Neutrophil (primary cell): ENCODE results near the gene DDX11.

Source experiments
- H3K27ac ChIP-seq: fragments of 200-600 bp; sonication (generic); 2 replicates; pipeline ENCODE4 v1.5.1; 2016; ENCODE audit warnings: mild to moderate bottlenecking, moderate library complexity
- H3K27me3 ChIP-seq: fragments of 200-600 bp; sonication (generic); 2 replicates; pipeline ENCODE4 v1.6.0; 2016; ENCODE audit warnings: mild to moderate bottlenecking
- H3K36me3 ChIP-seq: fragments of 200-600 bp; sonication (generic); 2 replicates; pipeline ENCODE4 v1.5.1; 2017
- H3K4me1 ChIP-seq, 2 experiments: fragments of 200-600 bp in 1 of 2; sonication (generic) in 1 of 2; 1 replicate in 1 of 2; 2 replicates in 1 of 2; pipeline versions ENCODE4 v1.5.1 to v1.6.1; 2013 to 2016; ENCODE audit warnings: low read depth in 1 of 2, low read length in 1 of 2, mild to moderate bottlenecking in 1 of 2, moderate library complexity in 1 of 2; ENCODE audit not compliant: control insufficient read depth in 1 of 2, insufficient read depth in 1 of 2
- H3K4me3 ChIP-seq, 2 experiments: fragments of 200-600 bp in 1 of 2; sonication (generic) in 1 of 2; 1 replicate in 1 of 2; 2 replicates in 1 of 2; pipeline ENCODE4 v1.5.1; 2013 to 2016; ENCODE audit warnings: low read depth in 1 of 2, low read length in 1 of 2, mild to moderate bottlenecking in 1 of 2, moderate library complexity in 1 of 2
- H3K9me3 ChIP-seq: fragments of 200-600 bp; sonication (generic); 2 replicates; pipeline ENCODE4 v1.5.1; 2016
- TF ChIP-seq, protein P1 (sequence below): fragments of 200-600 bp; sonication (generic); IDR thresholded peaks from 2 replicates; pipeline ENCODE4 v1.5.1; 2016; ENCODE audit warnings: antibody characterized with exemption

DDX11 gene

DNA sequence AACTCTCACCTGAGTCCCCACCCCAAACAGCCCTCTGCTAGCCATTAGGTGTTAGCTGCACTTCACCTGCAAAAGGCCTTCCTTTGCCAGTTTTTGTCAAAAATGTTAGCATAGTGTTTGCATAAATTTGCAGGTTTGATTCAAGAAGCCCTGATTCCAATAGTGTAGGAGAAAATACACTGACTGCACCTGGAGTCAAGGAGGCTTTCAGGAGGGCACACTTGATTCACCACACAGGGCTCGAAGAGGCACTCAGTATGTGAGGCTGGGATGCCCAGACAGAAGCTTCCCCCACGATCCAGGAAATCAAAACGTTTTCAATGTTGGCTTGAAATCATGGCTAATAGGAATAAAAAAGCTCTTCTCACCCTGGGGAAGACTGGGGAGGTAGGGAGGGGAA, 40.5 kb upstream of the DDX11 start:
- no peaks in the 10 kb centered on the region for H3K36me3 ChIP-seq
- no peaks in the 10 kb centered on the region for H3K9me3 ChIP-seq
- TF ChIP-seq, protein P1, sequence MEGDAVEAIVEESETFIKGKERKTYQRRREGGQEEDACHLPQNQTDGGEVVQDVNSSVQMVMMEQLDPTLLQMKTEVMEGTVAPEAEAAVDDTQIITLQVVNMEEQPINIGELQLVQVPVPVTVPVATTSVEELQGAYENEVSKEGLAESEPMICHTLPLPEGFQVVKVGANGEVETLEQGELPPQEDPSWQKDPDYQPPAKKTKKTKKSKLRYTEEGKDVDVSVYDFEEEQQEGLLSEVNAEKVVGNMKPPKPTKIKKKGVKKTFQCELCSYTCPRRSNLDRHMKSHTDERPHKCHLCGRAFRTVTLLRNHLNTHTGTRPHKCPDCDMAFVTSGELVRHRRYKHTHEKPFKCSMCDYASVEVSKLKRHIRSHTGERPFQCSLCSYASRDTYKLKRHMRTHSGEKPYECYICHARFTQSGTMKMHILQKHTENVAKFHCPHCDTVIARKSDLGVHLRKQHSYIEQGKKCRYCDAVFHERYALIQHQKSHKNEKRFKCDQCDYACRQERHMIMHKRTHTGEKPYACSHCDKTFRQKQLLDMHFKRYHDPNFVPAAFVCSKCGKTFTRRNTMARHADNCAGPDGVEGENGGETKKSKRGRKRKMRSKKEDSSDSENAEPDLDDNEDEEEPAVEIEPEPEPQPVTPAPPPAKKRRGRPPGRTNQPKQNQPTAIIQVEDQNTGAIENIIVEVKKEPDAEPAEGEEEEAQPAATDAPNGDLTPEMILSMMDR: no peak
- H3K4me1 ChIP-seq: no peaks in the 10 kb centered on the region
- no peaks in the 10 kb centered on the region for H3K27me3 ChIP-seq
- H3K27ac ChIP-seq: no peak overlapping the region
- H3K4me3 ChIP-seq: no peak overlapping the region

- Histone ChIP-seq H3K4me3 (no peak overlapping the region), H3K9me3 (no peaks in the 10 kb centered on the region), H3K27me3 (no peaks in the 10 kb centered on the region), H3K36me3 (no peaks in the 10 kb centered on the region), H3K4me1 (no peaks in the 10 kb centered on the region), H3K27ac (no peak overlapping the region)
- TF ChIP-seq, protein P1: no peak
Observed at GRCh38 chr12:31033681-31034080, 40.0 kb upstream of the DDX11 start.

- H3K36me3 ChIP-seq: no peaks in the 10 kb centered on the region
- H3K27me3 ChIP-seq: no peaks in the 10 kb centered on the region
- no peaks in the 10 kb centered on the region for H3K9me3 ChIP-seq
- no peak overlapping the region for H3K4me3 ChIP-seq
- TF ChIP-seq, protein P1: no peak
- no peaks in the 10 kb centered on the region for H3K4me1 ChIP-seq
- H3K27ac ChIP-seq: no peak overlapping the region
Observed at GRCh38 chr12:31034372-31034771, 39.3 kb upstream of the DDX11 start.

DNA sequence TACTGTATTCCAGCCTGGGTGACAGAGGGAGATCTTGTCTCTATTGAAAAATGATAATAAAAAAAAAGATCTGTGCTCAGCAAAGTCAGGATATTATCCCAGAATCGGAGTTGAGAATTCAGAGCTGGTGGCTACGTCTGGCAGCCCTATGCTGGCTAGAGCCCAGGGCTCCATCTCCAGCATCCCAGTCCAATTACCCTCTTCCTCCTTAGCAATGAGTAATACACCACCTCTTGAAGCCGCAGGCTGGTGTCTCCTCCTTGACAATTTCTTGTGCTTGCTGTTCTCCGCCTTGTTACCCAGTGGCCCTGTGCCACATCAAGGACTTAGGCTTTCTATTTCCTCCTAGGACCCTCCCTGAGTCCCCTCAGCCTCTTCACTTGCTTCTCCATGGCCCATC, 38.4 kb upstream of the DDX11 start:
- Histone ChIP-seq H3K9me3 (no peaks in the 10 kb centered on the region), H3K4me1 (no peaks in the 10 kb centered on the region), H3K27ac (no peak overlapping the region), H3K36me3 (no peaks in the 10 kb centered on the region), H3K4me3 (no peak overlapping the region), H3K27me3 (no peaks in the 10 kb centered on the region)
- TF ChIP-seq, protein P1: no peak

DNA sequence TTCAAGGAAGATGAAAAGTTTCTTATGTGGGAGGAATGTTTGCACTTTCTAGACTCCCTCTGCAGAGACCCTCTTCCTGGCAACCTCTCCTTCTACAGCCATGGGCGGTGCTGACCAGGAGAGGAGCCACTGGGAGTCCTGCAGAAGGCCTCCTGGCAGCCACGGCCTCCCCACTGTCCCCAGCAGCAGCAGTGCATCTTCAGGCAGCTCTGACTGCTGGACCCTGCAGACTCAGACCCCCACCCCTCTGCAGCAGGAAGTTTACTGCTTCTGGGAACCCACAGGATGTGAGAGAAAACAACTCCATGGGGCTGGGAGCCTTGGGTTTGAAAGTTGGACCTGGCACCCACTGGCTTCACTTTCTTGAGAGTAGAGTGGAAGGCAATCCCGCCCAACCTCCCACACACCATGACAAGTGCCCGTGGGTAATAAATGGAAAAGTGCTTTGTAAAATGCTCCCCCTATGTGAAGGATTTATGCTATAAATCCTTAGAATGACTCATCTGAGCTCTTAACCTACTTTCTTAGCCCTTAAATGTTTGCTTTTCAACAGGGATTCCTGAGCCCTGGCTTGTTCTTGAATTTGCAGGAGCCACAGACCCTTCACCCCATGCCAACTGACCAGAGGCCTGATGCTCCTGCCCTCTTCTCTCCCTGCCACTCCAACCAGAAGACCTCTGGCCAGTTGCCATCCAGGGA, 37.5 kb upstream of the DDX11 start:
- H3K36me3 ChIP-seq: no peaks in the 10 kb centered on the region
- H3K9me3 ChIP-seq: no peaks in the 10 kb centered on the region
- no peaks in the 10 kb centered on the region for H3K4me1 ChIP-seq
- no peaks in the 10 kb centered on the region for H3K27me3 ChIP-seq
- H3K4me3 ChIP-seq: no peak overlapping the region
- TF ChIP-seq, protein P1: no peak
- no peak overlapping the region for H3K27ac ChIP-seq
